Measurements from ENCODE around the gene HLA-DOA.

HLA-DOA gene

DNA sequence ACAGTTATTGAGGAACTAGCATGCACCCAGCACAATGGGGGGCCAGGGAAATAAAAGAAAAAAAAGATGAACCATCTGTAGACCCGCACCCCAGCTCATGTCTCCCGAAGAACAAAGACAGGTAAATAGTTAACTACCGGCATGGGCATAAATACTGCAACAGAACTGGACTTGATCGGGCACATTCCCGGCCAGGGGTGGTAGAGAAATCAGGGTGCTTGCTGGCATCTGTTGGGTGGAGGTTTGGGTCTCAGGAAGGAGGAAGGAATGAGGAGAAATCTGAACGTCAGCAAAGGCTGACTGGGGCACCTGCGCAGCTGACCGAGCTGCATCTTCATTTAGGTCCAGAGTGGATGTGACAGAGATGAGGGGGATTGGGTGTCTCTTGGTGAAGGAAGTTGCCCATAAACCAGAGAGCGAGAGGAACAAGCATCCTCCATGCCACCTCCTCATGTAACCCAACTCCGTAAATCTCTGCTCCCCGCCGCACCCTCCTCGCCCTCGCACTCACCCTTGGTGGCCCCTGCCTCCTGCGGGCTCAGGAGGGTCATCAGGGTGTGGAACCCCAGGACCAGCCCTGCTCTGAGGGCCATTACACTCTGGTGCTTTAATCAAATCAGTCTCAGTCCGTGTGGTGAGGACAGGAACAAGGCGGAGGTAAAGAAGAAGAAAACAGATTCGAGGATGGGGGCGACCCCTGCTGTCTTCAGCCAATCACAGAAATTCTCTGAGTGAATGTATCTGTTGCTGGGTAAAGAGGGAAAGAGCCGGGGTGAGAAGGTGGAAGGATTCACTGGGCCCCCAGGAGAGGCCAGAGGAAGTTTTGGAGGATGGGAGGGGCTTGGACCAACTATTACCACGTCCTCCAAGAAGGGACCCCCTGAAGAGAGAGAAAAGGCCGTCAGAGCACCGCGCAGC, at the start of gene HLA-DOA:
HLA-DOA (minus strand) TSS at position 648 of the 918 bp plus-strand sequence.
- DNase-seq (ENCODE audit: low read depth in 1 of 2, low spot score in 1 of 2): no peak

DNA sequence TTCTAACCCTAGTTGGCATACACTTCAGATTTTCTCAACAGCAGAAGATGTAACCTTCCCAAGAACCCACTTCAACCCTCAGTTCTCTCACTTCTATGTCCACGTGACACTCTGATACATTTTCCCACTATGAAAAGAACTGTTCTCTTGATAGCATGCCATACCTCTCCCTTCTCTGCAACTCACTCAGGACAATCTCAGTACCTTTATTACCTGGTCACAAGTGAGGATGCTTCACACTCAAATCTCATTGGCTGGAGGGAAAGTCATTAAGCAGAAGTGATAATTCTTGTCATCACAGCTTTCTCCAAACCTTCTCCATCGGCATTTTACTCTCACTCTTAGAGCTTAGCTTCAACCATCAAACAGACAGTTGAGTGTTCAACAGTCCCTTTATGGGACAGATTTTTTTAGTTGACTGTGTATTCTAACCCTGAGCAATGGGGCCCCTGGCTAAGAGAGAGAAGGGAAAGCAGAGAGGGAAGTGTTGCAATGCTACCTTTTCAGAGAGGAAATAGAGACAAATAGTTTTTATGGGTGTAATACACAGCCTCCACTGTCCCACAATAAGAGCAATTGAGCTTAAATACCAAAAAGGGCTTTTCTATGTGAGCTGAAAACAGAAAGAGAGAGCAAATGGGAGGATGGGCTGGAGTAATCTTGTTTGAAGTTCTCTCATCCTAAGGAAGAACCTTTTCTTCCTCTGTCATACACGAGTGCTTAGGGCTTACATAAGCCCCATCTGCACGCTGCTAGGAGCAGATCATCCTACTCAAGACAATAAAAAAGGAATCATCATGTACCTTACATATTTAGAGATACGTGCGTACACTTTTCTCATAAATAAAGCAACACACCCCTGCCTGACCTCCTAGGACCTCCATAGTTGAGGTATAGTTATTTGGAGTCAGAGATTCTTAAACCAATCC, 48.1 kb upstream of the HLA-DOA start:
- DNase-seq (ENCODE audit: low read depth in 1 of 2, low spot score in 1 of 2): no peak

DNA sequence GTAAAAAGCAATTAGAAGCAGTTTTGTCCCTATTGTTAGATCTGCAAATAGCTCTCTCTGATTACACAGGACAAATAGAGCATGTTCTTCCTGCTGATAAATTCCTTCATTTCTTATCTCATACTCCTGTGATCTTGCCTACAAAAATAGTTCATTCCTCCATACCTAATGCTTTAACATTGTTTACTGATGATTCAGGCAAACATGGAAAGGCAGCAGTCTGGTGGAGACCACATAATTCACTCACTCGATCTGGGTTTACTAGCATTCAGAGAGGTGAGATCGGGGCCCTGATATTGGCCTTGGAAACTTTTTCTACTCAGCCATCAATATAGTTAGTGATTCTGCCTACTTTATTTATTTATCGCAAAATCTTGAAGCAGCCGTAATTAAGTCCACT, 43.8 kb upstream of the HLA-DOA start:
- no peak for DNase-seq (ENCODE audit: low read depth in 1 of 2, low spot score in 1 of 2)

DNA sequence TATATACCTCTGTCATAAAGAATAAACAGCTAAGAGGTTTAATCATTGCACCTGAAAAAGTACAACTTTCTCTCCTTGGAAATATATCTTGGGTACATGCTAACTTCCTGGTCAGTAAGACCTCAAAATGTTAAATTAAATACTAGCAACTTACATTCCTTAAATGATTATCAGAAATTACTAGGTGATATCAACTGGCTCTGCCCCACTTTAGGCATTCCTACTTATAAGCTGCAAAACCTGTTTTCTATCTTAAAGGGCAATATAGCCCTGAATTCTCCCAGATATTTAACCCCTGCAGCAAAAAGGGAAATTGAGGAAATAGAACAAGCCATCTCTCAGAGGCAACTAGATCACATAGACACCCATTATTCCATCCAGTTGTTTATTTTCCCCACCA, 43.2 kb upstream of the HLA-DOA start:
- no peak for DNase-seq (ENCODE audit: low read depth in 1 of 2, low spot score in 1 of 2)

DNA sequence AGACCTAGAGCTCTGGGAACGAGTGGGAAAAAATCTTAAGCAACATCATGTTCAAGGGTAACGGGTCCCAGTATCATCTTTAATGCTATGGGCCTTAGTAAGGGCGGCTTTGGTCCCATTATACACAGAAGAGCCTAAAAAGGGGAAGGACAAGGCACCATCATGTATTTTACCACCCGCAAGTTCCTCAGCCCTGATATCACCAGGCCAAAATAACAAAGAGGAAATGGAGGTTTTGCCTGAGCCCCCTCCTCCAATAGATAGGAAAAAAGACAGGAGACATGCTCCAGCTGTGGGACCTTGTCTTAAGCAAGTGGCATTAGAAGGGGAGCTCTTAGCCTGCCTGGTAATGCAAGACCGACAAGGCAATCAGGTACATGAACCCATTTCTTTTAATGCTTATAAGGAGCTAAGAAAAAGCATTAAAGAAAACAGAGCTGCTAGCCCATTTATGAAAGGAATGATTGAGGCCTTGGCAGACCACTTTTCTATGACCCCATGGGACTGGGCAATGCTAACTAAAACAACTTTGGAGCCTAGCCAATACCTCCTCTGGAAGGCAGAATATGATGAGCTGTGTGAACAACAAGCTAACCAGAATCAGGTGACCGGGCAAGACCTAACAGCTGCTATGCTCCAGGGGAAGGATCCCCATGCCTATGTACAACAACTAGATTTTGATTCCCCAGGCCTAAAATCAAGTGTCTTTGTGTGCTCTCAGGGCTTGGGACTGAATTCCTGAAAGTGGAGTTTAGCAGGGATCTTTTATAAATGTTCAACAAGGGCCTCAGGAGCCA, 40.8 kb upstream of the HLA-DOA start:
- DNase-seq (ENCODE audit: low read depth in 1 of 2, low spot score in 1 of 2): no peak

DNA sequence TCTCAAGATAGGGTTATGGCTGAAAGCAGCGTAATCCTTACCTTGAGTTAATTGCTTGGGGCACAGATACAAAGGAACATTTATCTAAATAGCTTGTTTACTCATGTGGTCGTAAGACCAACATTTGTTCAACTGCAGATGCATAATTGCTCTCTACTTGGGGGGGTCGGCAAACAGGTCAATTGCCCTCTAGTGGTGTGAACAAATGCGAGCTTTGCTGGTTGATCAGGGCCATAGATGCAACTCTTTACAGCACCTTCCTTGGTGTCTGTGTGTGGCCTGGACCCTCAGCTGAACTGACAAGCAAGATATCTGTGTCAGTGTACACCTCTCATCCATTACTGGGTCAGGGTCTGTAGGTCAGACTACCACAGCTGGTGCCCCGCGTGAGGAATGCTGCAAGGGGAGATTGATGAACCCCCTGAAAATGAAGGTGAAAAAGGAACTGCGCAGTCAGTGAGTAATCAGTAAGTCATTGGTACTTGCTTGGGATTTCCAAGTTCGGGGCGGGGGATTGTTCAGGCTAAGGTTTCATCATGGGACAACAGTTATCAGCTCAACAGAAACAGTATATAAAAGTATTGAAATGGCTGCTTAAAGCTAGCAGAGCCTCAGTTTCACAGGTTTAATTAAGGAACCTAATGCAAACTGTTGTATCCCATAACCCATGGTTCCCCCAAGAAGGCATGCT, 40.1 kb upstream of the HLA-DOA start:
- DNase-seq (ENCODE audit: low read depth in 1 of 2, low spot score in 1 of 2): no peak

DNA sequence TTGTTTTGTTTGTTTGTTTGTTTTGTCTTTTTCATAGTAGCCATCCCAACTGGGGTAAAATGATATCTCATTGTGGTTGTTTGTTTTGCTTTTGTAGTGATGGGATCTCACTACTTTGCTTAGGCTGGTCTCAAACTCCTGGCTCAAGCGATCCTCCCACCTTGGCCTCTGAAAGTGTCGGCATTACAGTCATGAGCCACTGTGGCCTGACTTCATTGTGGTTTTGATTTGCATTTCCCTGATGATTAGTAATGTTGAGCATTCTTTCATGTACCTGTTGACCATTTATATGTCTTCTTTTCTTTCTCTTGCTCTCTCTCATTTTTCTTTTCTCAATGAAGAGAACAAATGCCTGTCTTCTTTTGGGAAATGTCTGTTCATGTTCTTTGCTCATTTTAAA, 30.8 kb upstream of the HLA-DOA start:
- no peak for DNase-seq (ENCODE audit: low read depth in 1 of 2, low spot score in 1 of 2)

DNA sequence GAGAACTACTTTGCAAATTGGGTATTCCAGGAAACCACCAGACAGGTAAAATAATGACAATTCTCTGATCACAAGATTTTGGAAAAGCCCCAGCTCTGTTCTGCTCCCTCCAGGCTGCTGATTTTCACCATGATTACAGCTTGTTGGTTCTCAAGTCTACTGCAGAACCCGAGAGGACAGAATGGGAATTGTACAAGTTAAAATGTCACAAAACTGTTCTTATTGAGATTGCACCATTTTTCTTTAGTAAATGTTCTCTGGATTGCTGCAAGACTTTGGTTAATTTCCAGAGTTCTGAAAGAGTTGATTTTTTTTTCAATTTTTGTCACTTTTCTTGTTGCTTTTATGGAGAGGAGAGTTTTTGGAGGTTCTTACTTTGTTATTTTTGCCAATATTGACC, 27.1 kb upstream of the HLA-DOA start:
- no peak for DNase-seq (ENCODE audit: low read depth in 1 of 2, low spot score in 1 of 2)

DNA sequence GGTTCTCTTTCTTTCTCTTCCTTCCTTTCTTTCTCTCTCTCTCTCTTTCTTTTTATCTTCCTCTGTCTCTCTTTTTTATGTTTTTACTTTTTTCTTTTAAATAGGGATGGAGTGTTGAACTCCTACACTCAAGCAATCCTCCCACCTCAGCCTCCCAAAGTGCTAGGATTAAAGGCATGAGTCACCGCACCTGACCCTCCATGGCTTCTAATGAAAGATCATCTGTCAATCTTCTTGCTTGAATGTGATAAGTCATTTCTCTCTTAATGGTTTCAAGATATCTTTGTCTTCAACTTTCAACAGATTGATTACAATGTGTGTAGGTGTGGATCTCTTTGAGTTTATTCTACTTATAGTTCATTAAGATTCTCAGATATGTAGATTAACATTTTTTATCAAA, 25.2 kb upstream of the HLA-DOA start:
- no peak for DNase-seq (ENCODE audit: low read depth in 1 of 2, low spot score in 1 of 2)

DNA sequence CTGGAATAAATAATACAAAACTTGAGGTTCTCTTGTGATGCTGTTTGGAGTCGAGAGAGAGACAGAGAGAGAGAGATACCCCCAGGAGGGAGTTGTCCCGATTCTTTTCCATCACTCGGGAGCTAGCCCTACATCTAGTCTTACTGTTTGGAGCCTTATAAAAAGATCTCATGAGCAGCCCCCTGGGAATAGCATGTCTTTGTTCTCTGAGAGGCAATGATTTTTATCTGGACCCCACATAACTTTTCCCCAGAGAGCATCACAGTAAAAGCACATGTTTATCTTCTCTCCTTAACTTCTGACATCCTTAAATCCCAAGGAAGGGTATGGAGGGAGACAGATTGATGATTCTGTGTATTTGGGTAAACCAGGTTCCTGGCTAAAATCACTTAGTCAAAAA, 20.9 kb upstream of the HLA-DOA start:
- no peak for DNase-seq (ENCODE audit: low read depth in 1 of 2, low spot score in 1 of 2)

DNA sequence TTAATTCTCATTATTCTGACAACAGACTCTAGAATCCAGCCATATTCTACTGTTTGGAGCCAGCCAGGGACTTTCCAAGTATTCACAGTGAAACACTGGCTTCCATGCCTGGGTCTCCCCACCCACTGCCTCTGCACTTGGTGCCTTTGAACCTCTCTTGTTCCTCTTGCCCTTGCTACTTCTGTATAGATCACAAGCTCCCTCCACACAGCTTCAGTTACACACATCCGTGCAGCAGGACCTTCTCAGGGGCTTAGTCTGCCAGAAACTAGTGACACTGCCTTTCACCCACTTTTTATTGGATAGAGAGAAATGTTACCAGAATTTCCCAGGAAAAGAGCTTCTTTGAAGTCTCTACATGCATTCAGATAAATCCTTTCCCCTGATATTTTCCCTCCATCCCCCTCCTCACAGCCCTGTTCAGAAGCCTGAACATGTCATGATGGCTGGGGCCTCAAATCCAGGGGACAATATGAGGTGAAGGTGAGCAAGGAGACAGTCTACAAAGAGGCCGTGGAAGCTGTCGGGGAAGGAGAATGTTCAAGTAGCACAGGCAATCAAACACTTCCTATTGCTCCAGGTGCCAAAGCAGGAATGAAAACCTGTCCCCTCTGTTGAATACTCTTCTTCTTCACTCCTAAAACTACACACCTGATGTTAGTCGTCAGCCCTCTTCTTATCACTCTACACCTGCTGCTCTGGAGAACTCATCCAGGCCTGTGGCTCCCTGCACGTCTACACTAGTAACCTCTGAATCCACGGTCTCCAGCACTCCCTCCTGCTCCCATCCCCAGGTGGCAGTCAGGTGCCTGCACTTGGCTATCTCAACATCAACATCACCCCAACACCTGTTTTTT, 20.2 kb upstream of the HLA-DOA start:
- no peak for DNase-seq (ENCODE audit: low read depth in 1 of 2, low spot score in 1 of 2)

DNA sequence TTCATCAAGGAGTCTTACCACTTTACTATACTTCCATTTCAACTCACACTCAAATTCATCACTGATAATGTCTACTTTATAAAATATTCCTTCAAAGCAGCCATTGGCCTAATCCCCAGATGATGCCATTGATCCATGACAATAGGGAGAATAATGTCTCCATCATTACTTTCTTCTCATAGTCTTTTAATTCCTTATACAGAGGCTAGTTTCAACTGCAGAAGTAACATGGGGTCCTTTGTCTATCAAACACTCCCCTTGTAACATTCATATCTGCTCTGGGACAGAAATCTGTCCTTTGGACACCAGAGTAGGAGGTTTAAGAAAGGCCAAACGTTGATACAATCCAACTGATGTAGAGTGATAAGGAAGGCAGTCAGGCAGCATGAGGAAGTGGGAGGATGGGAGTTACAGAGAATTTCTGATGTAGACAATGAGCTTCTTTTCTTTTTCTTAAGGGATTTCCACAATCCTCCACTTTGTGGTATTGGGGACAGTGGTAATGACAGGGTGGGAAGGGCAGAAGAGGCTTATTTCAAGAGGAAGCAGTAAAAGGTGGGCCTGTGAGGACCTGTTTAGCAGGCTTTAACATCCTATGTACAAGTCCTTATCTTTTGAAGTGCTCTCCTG, 18.9 kb upstream of the HLA-DOA start:
- no peak for DNase-seq (ENCODE audit: low read depth in 1 of 2, low spot score in 1 of 2)

DNA sequence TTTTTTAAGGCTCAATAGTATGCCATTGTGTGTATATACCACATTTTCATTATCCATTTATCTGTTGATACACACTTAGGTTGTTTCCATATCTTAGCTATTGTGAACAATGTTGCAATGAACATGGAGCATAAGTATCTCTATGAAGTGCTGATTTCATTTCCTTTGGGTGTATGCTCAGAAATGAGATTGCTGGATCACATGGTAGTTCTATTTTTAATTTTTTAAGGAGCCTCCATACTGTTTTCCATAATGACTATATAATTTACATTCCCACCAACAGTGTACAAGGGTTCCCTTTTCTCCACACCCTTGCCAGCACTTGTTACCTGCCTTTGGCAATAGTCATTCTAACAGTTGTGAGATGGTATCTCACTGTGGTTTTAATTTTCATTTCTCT, 15.1 kb upstream of the HLA-DOA start:
- DNase-seq (ENCODE audit: low read depth in 1 of 2, low spot score in 1 of 2): no peak

DNA sequence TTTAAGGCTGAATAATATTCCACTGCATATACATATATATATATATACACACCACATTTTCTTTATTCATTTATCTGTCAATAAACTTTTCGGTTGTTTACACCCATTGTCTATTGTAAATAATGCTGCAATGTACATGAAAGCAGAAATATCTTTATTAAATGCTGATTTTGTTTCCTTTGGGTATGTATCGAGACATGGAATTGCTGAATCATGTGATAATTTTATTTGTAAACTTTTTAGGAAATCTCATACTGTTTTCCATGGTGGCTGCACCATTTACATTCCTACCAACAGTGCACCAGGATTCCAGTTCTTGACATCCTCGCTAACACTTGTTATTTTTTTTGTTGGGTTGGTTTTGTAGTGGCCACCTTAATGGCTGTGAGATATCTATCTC, 14.1 kb upstream of the HLA-DOA start:
- DNase-seq (ENCODE audit: low read depth in 1 of 2, low spot score in 1 of 2): no peak

DNA sequence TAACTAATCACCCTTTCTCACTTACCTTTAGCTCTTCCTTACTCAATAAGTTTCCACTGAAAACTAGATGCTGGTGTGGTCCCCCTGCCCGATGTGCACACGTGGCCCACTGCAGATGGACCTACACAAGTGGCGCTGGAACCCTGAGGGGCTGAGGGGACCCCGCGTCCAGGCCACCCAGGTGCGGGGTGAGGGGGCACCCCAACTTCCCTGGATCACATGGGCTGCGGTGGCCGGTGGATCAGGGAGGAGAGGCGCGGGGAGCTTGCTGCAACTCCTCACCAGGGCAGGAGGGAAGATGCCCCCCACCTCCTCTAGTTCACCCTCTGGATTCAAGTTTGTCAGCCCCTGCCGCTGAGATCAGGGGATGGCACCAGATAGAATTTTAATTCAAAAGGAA, 12.5 kb upstream of the HLA-DOA start:
- DNase-seq (ENCODE audit: low read depth in 1 of 2, low spot score in 1 of 2): no peak

DNA sequence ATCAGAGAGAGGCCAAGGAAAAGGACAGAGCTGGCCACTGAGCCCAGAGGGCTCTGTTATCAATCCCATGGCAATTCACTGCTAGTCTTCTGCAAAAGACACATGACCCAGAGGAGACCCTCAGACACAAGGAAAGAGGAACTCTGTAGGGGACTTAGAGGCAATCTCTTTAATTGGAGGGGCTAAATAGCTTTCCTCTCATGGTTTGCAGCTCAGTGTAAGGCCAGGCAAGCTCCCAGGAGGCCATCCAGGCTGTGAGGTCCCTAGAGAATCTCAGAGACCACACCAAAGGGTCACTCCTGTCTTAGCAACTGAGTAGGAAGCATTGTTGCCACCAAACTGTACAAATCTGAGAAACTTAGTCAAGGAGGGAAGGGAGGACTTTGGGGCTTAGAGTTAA, 10.0 kb upstream of the HLA-DOA start:
- no peak for DNase-seq (ENCODE audit: low read depth in 1 of 2, low spot score in 1 of 2)

DNA sequence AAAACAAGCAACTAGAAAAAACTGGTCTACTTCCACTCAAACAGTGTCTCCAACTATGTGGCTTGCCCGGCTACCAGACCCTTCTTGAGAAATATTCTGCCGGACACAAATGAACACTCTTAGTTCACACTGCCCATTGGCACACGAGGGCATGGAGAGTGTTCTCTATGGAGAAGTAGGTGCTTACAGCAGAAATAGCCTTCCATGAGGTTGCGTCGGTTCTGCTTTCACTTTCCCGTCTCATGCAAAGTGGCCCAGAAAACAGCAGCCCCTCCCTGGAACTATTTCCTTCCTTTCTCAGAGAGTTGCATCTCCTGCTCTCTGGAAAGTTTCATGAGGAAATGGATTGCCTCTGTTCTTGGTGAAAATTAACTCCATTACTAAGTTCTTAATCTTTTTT, 9.5 kb upstream of the HLA-DOA start:
- DNase-seq (ENCODE audit: low read depth in 1 of 2, low spot score in 1 of 2): peak in 1 of 2 donors; percentile 25

DNA sequence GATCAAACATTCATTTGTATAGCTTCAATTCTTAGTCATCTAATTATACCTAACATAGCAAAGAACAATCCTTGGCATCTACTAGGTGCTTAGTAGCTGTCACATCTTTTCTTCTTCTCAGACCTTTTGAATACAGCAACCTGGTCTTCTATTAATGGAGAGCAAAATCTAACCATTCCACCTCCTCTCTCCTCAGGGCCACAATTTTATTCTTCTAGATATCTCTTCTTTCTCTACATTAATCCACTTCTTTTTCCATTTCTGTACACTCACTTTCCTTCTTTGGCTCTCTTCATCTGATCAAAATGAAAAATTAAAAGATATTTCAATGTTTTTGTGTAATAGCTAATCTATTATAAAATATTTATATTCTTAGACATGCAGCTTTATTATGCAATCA, 9.0 kb upstream of the HLA-DOA start:
- DNase-seq (ENCODE audit: low read depth in 1 of 2, low spot score in 1 of 2): no peak

DNA sequence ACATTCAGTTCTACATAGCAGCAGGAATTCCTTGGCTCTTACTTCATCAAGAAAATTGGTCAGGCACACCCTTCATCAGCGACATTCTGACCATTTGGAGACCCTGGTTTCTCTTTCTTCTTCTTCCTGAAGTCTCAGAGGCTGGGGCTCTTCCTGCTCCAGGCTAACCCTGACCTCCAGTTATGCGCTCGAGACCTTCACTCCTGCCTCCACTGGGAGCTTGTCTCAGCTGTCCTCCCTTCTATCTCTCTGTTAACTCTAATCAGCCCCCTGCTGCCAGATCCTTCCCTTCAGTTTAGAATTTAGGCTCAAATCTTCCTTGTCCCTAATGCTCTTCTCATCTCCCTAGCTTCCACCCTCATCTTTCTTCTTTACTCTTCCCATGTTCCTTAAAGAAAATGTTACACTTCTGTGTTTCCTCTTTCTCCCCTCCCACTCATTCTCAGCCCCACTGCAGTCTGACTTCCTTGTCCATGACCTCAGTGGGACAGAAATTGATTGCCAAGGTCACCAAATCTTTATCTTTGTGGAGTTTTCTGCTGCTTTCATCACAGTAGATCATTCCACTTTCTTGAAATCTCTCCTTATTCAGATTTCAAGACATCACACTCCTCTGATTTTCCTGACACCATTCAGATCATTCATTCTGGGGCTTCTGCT, 8.4 kb upstream of the HLA-DOA start:
- DNase-seq (ENCODE audit: low read depth in 1 of 2, low spot score in 1 of 2): no peak
